ENCODE measurements around the gene PHLDB1. TPM values are rescaled to one million over a fixed set of nuclear protein-coding genes. Genes with fewer than 3 reads are reported as not detected.
"Not testable (repeated sequence)": the region's sequence is repeated elsewhere in the genome, so short reads cannot be mapped to it uniquely, and the experiment has no call there.

PHLDB1 gene
- total RNA-seq, 1 experiment from 2014 or later, result 48.7 TPM

DNA sequence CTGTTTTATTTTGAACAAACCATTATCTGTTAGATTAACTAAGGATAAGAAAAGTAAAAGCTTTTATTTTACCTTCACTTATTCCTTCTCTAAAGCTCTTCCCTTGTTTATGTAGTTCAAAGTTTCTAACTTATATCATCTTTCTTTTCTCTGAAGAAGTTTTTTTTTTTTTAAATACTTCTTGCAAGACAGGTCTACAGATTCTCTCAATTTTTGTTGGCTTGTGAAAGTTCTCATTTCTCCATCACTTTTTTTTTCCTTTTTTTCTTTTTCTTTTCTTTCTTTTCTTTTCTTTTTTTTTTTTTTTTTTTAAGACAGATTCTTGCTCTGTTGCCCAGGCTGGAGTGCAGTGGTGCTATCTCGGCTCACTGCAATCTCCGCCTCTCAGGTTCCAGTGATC, 76.8 kb downstream of the PHLDB1 start:
- no peak for DNase-seq (ENCODE audit: low read depth)

DNA sequence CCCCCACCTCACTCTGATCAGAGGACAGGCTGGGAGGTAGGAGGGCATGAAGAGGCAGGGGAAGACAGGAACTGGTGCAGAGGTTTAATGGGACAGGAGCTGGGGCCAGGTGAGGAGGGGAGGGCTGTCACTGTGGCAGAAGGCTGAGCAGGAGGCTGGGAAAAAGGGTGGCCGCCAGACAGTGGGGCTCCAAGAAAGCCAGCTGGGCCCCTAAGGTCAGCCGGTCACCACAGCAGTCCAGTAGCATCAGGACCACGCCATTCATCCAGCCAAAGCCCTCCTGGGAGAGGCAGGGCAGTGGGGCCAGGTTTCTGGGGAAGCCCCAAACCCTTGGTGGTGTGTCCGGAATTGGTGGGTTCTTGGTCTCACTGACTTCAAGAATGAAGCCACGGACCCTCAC, 80.5 kb downstream of the PHLDB1 start:
- DNase-seq (ENCODE audit: low read depth), result no peak

DNA sequence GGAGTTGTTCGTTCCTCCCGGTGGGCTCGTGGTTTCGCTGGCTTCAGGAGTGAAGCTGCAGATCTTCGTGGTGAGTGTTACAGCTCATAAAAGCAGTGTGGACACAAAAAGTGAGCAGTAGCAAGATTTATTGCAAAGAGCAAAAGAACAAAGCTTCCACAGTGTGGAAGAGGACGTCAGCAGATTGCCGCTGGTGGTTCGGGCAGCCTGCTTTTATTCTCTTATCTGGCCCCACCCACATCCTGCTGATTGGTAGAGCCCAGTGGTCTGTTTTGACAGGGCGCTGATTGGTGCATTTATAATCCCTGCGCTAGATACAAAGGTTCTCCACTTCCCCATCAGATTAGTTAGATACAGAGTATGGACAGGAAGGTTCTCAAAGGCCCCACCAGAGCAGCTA, 80.9 kb downstream of the PHLDB1 start:
- DNase-seq (ENCODE audit: low read depth), result not testable (repeated sequence)

DNA sequence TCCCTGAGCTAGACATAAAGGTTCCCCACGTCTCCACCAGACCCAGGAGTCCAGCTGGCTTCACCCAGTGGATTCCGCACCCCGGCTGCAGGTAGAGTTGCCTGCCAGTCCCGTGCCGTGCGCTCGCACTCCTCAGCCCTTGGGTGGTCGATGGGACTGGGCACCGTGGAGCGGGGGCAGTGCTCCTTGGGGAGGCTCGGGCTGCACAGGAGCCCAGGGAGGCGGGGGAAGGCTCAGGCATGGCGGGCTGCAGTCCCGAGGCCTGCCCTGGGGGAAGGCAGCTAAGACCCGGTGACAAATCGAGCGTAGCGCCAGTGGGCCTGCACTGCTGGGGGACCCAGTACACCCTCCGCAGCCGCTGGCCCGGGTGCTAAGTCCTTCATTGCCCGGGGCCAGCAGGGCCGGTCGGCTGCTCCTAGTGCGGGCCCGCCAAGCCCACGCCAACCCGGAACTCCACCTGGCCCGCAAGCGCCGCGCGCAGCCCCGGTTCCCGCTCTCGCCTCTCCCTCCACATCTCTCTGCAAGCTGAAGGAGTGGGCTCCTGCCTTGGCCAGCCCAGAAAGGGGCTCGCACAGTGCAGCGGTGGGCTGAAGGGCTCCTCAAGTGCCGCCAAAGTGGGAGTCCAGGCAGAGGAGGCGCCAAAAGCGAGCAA, 81.6 kb downstream of the PHLDB1 start:
- no peak for DNase-seq (ENCODE audit: low read depth)

DNA sequence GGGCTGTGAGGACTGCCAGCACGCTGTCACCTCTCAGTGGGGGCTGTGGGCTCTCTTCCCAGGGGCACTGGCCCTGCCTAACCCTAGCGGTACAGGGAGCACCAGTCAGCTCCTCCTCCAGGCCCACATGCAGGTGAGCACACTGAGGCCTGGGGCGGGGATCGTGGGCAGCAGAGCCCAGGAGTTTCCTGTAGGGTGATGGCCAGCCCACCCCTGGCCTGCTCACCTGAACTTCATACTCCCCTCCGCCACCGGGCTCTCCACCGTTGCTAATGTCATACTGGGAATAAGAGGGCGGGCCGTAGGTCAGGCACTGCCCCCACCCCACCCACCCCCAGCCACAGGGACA, 82.1 kb downstream of the PHLDB1 start:
- DNase-seq (ENCODE audit: low read depth), result no peak

DNA sequence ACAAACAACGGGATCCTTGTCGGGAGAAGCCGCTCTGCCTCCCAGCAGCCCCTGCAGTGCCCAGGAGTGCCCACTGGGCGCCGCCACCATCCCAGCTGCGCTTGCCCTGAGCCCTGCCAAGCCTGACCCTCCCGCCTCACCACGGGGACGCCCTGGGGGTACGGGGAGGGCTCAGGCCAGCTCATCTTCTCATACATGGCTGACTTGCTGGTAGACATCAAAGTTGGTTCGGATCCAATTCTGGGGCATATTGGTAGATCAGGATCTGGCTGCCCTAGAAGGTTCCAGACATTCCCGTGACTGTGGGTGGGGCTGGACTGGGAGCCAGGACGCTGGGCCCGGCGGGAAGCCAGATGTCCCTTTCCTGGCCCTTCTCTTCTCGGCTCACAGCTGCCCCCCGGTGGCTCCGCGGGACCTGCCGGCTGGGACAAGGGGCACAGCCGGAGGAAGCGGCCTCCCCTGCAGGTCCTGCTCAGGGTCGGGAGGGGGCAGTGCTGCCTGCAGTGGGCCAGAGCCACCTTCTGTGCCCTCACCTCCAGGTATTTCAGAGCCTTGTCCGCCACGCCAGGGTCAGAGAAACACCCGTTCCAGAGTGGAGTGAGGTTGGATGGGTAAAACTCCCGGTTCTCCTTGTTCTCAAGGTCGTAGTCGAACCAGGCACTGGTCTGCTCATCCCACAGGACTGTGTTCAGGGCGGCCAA, 82.6 kb downstream of the PHLDB1 start:
- DNase-seq (ENCODE audit: low read depth), result peak; percentile 93

DNA sequence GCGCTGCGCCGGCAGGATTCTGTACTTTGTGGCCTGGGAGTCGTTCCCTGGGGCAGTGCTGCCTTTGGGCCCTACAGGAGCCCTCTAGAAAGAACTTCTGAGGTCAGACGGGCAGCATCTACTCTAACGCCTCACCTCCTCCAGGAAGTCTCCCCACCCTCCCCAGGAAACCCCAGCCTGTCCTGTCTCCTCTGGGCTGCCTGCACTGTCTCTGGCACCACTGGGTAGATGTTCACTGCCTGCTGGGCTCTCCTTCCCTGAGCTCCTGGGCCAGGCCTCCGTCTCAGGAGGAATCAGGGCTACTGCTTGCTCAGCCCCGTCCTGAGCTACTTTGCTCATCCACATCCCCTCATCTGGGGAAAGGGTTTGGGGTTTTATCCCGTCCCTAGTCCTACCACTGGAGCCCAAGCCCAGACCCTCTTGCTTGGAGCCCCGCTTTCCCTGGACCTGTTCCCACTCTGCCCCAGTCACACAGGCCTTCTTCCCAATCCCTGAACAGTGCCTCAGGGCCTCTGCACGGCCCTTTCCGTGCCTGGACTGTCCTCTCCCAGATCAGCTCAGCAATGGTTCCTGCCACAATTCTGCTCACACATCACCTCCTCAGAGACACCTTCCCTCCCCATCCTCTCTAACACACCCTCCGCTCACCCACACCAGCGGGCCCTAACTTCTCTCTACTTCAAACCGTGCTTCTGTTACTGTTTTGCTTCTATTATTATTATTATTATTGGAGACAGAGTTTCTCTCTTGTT, 83.3 kb downstream of the PHLDB1 start:
- DNase-seq (ENCODE audit: low read depth), result no peak

DNA sequence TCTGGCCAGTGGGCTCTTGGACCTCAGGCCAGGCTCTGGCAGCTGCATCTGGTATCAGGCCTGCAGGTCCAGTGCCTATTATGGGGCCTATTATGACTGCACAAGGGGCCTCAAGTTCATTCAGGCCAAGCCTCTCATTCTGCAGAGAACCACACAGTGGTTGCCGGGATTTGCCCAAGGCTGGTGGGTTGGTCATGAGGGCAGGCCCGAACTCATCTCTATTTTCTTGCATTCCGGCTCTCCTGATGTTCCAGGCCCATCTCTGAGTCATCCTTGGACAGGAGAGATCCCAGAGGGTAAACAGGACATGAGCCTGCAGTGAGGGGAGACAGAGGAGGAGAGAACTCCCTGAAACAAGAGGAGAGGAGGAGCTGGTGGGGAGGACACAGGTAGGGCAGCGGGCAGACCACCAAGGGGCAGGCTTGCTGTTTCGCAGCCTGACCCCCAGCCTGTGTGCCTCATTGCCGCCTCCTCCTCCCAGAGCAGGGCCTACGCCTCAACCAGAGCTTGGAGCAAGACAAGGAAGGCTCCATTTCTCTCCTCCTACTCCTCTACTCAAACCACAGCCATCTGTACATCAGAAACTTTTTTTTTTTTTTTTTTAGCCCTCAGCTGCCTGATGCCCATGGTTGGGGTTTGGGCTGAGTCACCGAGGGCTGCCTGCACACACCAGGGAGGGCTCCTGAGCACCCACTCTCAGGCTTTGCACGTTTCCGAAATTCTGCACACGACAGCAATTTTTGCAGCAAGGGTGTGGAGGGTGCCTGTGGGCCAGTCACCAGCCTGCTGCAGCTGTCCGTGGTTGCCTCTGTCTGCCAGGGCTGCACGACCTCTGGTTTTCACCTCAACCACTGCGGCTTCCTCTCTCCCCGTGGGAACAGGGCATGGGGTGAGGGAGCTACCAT, 84.8 kb downstream of the PHLDB1 start:
- peak; percentile 85 for DNase-seq (ENCODE audit: low read depth)

DNA sequence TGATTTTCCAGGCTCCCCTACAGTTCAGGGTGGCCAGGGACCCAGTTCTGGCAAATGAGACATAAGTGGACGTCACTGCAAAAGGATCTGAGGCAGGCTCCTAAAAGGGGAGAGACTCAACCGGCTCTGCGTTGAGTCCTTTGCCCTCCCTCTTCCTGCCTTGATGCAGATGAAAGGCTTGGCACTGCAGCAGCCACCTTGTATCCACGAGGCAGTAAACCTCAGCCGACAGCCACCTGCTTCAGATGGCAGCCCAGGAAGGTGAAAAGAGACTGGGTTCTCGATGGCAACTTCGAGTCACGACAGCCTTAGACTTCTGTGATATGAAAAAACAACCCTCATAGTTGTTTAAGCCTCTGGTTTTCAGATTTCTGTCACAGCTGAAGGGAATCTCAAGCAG, 86.8 kb downstream of the PHLDB1 start:
- no peak for DNase-seq (ENCODE audit: low read depth)

DNA sequence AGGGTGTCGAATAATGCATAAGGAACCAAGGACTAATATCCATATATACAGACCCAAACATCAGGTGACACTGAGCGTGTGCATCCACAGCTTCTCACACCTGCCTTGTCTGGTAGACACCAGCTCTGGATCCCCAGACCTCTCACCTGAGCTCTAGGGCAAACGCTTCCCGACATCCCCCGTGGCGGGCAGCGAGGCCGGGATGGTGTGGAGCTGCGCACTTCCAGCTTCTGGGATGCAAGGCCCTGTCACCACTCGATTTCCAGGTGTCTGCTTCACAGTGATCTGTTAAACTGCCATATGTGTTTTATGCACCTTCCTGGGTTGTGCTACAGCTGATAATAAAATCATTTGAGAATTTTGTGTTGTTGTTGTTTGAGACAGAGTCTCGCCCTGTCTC, 87.4 kb downstream of the PHLDB1 start:
- DNase-seq (ENCODE audit: low read depth), result no peak

DNA sequence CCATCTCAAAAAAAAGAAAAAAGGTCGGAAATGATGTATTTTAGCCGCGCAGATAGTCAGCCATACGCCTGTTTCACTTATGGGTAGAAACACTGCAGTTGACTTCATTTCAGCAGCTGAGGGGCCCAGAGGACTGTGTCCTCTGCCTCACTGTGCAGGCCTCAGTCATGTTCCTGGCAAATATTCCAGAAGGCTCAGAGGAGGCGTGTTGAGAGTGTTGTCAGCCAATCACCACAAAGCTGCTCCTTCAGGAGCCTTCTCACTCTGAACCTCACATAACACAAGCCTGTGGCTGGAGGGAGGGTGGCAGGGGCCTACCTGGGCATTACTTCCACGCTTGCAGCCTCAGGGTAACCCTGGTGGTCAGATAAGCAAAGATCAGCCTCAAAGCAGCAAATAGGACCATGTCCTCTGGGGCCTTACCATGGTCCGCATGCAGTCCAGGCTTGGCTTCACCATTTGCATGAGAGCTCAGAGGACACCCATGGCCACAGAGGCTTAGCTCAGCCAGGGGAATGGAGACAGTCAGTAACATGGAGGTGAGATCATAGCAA, 89.3 kb downstream of the PHLDB1 start:
- no peak for DNase-seq (ENCODE audit: low read depth)

DNA sequence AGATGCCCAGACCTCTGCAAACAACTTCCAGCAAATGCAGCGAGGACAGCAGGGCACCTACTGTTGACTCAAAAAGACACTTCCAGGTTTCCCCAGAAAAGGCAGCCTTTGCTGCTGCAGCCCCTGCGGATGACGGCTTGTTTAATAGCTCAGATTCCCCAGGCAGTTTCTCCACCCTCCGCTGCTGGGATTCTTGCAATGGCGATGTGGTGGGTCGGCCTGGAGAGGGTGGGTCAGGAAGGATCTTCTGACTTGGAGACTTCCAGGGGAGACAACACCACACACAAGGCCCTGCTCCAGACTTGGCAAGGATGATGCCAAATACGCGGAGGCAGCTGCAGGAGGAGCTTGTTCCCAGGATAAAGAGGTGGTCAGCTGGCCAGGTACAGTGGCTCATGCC, 89.9 kb downstream of the PHLDB1 start:
- DNase-seq (ENCODE audit: low read depth), result no peak

DNA sequence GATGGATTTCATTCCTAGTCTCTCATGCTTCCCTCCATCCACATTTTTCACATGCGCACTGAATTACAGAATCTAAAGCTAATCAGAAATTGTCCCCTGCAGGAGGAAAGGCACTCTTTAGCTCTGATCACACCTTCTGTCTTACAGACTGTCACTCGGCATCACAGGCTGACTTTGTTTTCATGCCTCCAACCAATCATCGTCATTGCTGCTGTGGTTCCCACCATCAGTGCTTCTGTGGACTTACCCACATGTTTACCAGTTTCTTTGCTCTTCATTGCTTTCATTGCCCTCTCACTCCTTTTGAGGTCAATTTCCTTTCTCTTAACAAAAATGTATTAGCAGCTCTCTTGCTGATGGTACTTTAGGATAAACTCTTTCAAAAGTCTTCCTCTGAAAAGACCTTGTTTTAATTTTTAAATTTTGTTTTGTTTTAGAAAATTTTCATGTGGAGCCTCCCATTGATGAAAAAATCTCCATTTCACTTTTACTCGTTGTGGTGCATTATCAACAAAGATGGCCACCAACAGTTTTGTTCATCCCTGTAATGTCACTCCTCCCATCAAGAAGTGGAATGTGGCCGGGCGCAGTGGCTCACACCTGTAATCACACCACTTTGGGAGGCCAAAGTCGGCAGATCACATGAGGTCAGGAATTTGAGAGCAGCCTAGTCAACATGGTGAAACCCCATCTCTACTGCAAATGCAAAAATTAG, 92.2 kb downstream of the PHLDB1 start:
- no peak for DNase-seq (ENCODE audit: low read depth)

DNA sequence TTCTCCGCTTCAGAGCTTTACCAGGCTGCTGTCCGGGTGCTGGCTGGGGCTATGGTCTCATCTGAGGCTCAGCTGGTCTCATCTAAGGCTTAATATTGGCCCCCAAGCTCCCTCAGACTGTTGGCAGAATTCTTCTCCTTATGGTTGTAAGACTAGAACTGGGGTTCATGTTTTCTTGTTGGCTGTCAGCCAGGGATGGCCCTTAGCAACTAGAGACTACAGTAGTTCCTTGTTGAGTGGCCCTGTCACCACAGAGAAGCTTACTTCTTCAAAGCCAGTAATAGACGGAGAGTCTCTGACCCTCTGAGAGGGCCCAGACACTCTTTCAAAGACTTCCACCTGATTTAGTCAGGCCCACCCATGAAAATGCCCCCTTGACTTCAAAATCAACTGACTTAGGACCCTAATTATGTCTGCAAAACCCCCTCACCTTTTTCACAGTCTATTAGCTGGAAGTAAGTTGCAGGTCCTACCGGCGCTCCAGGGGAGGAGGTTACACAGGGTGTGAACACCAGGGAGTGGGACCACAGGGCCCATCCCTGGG, 96.2 kb downstream of the PHLDB1 start:
- DNase-seq (ENCODE audit: low read depth), result no peak

DNA sequence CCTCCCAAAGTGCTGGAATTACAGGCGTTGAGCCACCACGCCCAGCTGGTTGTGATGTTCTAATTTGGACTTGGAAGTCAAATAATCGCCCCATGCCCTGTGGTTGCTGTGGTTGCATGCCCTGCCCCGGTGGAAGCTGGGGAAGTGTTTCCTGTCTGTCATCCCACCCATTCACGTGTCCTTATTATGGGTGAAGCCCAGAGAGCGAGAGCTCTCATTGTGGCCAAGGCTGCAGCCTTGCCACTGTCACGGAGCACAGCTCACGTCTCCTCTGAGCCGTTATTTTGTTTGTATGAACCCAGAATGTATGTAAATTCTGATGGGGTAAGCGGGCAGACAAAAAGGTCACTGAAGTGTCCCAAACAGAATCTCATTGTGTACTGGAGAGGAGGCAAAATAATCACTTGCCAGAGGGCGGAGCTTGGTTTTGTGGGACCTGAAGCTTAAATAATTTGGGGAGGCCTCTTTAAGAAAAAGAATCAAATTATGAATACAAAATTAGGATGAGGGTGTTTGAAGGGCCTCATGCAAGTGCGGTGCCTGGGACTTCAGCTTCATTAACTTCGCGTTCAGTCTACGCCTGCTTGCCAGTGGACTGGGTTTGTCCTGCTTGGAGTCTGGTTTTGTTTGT, 97.8 kb downstream of the PHLDB1 start:
- DNase-seq (ENCODE audit: low read depth), result peak; percentile 63

DNA sequence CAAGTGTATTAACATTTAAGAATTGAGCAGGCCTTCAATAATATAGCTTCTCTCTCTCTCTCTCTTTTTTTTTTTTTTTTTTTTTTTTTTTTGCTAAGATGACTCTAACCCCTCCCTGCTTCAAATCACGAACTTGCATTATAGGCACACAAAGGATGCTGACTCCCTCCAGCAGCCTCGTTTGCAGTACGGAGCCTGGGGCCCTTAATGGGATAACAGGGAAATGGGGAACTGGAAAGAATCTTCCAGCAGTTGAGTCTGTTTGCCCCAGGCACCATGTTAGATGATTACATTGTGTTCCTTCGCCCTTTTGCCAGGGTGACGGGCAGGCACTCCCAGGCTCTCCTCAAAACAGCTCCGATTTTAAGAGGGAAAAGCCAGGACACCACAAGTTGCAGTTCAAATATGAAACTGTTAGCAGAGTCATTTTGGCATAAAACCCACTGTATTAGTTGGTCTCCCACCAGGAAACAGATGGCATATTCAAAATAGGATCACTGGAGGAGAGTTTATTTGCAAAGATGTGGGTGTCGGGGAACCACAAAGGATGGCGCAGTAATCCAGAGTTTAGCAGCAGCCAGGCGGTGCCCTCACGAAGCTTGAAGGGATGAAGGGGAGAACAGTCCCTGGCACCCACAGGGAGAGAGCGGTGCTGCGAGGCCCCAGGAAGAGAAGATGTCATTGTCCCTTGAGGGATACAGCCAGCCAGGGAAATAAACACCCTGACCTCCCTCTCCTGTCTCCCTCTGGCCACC, 98.6 kb downstream of the PHLDB1 start:
- no peak for DNase-seq (ENCODE audit: low read depth)

DNA sequence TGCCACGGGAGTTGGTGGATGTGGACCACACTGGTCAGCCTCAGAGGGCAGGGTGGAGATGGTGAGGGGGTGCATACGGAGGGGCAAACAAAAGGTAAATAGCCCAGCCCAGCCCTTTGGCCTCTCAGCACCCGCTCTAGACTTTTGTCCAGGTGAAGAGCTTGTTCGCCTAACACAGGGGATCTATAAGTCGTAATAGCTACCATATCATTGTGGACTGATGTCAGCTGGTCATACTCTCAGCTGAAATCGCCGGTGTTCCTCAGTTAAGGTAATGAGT, 99.1 kb downstream of the PHLDB1 start:
- DNase-seq (ENCODE audit: low read depth), result no peak

All from HT1080 (cell line).